Left ventricle myocardium superior (tissue), 1 donor: ENCODE data around the gene MEX3A. TPM values are rescaled to one million over a fixed set of nuclear protein-coding genes. Genes with fewer than 3 reads are reported as not detected.
A peak's percentile ranks its signal among the peaks of the same experiment; 100 is the strongest.

Source experiments
- ATAC-seq: fragments of 200-7000 bp; cut with Tn5 transposase; one replicate; pipeline ENCODE4 v1.9.1; 2020; ENCODE audit warnings: mild to moderate bottlenecking, moderate library complexity
- DNase-seq: peaks from one replicate; pipeline ENCODE4 v3.0.0-alpha.2; 2020
- intact Hi-C: fragments of 100-400 bp; cut with micrococcal nuclease; formaldehyde crosslinking; loops from one replicate; pipeline ENCODE4 v1.11.0; 2022
- total RNA-seq: library from RNA; stranded (reverse); fragmentation: NEBNext Ultra II Directional; extraction: Animal tissue kit (Norgen Biotek cat#: 25700); gene quantifications from one replicate; pipeline ENCODE4 v1.2.1, GENCODE V29; 2021
- donor health status: DM: no; HTN: yes; CAD: no; lungs with severe emphysema.

MEX3A gene
- total RNA-seq, 1 donor from 2014 or later = 0.17 TPM

GRCh38 chr1:156067262-156067661, 15.0 kb downstream of the MEX3A start:
- DNase-seq = no peak
- ATAC-seq = no peak
- intact Hi-C loops = no loop called here

GRCh38 chr1:156065871-156066270, 16.4 kb downstream of the MEX3A start:
- intact Hi-C loops = no loop called here
- DNase-seq (no peak), ATAC-seq (no peak)

- no peak for ATAC-seq
- intact Hi-C loops = no loop called here
- no peak for DNase-seq
Measured at GRCh38 chr1:156065212-156065611, 17.1 kb downstream of the MEX3A start.

- ATAC-seq (no peak), DNase-seq (no peak)
- intact Hi-C loops = no loop called here
Measured at GRCh38 chr1:156064615-156065014, 17.6 kb downstream of the MEX3A start.

- DNase-seq = no peak
- intact Hi-C loops = no loop called here
- ATAC-seq = no peak
Measured at GRCh38 chr1:156063997-156064285, 18.3 kb downstream of the MEX3A start.

- DNase-seq (no peak), ATAC-seq (no peak)
- intact Hi-C loops = no loop called here
Measured at GRCh38 chr1:156062189-156062588, 20.1 kb downstream of the MEX3A start.

- no peak for DNase-seq
Measured at GRCh38 chr1:156060937-156061636, 21.2 kb downstream of the MEX3A start, which contains the start of gene RAB25. Gene RAB25, plus strand, starts transcription at chr1:156061160. Its CDS starts 241 bp downstream, at chr1:156061401.

GRCh38 chr1:156056326-156056849, 25.9 kb downstream of the MEX3A start:
- no peak for DNase-seq
- intact Hi-C loops = no loop called here
- no peak for ATAC-seq

More at GRCh38 chr1:156060937-156061636, 21.2 kb downstream of the MEX3A start, which contains the start of gene RAB25:
- ATAC-seq = no peak
- intact Hi-C loops = no loop called here

- ATAC-seq = no peak
- DNase-seq = no peak
- intact Hi-C loops = no loop called here
Measured at GRCh38 chr1:156055281-156056048, 26.8 kb downstream of the MEX3A start.

- intact Hi-C loops = no loop called here
- DNase-seq (peak; percentile 99), ATAC-seq (peak; percentile 89)
Measured at GRCh38 chr1:156054500-156055280, 27.6 kb downstream of the MEX3A start, which contains the start of gene LAMTOR2. Gene LAMTOR2, plus strand, starts transcription at chr1:156054782. Its CDS starts 108 bp downstream, at chr1:156054890.

- intact Hi-C loops = no loop called here
- peak; percentile 92 for DNase-seq
Measured at GRCh38 chr1:156053768-156054499, 28.3 kb downstream of the MEX3A start, which contains the start of gene UBQLN4. Gene UBQLN4, minus strand, starts transcription at chr1:156053798. Its CDS starts 97 bp downstream, at chr1:156053701.

GRCh38 chr1:156052862-156053767, 29.1 kb downstream of the MEX3A start:
- ATAC-seq (peak; percentile 1), DNase-seq (peak; percentile 72)
- intact Hi-C loops = no loop called here

More at GRCh38 chr1:156053768-156054499, 28.3 kb downstream of the MEX3A start, which contains the start of gene UBQLN4:
- peak; percentile 81 for ATAC-seq

GRCh38 chr1:156051011-156051725, 31.1 kb downstream of the MEX3A start:
- ATAC-seq (no peak), DNase-seq (no peak)
- intact Hi-C loops = no loop called here

- ATAC-seq (peak; percentile 5), DNase-seq (peak; percentile 62)
- intact Hi-C loops = no loop called here
Measured at GRCh38 chr1:156050376-156050775, 31.9 kb downstream of the MEX3A start.

- no peak for ATAC-seq
- intact Hi-C loops = no loop called here
- DNase-seq = no peak
Measured at GRCh38 chr1:156048663-156049258, 33.5 kb downstream of the MEX3A start.

GRCh38 chr1:156045076-156045475, 37.2 kb downstream of the MEX3A start:
- DNase-seq = no peak

GRCh38 chr1:156042828-156043227, 39.4 kb downstream of the MEX3A start:
- DNase-seq = no peak
- intact Hi-C loops = no loop called here
- ATAC-seq = no peak

More at GRCh38 chr1:156045076-156045475, 37.2 kb downstream of the MEX3A start:
- ATAC-seq = no peak
- intact Hi-C loops = no loop called here
